ENCODE measurements around the gene GSE1. TPM values are rescaled to one million over a fixed set of nuclear protein-coding genes. Genes with fewer than 3 reads are reported as not detected.

The GSE1 gene
- total RNA-seq, 2 donors from 2014 or later, result 57.2 to 62.5 TPM

GRCh38 chr16:85624646-85625045 lies 11.5 kb downstream of the GSE1 start:
- no peak for DNase-seq (ENCODE audit: low spot score)
- intact Hi-C loops (cut with DNase I), result no loop called here

DNA sequence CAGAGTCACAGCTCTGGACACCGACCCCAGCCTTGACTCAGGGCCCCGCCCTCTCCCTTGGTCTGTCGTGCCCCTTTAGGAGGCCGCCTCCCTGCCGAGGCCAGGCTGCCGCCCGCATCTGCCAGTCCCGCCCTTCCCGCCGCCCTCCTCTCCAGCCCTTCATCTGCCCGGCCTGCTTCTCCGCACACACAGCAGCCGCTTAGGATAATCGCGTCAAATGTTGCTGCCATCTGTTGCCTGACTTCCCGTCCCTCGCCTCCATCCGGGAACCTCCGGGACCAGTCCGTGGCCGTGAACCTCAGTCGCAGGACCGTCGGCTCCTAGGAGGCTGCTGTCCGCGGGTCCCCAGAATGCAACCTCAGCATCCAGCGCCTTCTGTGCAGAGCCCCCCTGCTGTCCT lies 11.9 kb downstream of the GSE1 start:
- intact Hi-C loops (cut with DNase I), result no loop called here
- DNase-seq (ENCODE audit: low spot score), result no peak

- intact Hi-C loops (cut with DNase I), result no loop called here
- DNase-seq (ENCODE audit: low spot score), result no peak
Measured at GRCh38 chr16:85625485-85626117, 12.5 kb downstream of the GSE1 start.

GRCh38 chr16:85626191-85626981 lies 13.3 kb downstream of the GSE1 start:
- intact Hi-C loops (cut with DNase I), result no loop called here
- DNase-seq (ENCODE audit: low spot score), result no peak

DNA sequence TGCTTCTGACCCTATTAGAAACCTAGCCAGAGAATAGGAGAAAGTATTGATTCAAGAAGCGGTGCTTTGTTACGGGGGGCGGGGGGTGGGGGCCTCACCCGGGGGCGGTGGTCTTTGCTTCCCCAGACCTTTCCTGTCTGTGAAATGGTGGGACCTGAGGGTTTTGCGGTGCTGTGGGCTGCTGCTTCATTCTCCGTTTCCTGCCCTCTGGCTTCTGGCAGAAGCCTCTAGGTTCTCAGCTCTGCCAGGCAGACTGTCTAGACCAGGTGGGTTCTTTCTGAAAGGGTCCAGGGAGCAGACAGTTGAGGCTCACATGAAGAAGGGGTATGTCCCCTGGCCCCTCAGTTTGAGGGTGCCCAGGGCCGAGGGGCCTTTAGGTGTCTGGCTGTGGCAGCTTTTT lies 14.0 kb downstream of the GSE1 start:
- no peak for DNase-seq (ENCODE audit: low spot score)
- intact Hi-C loops (cut with DNase I), result no loop called here

GRCh38 chr16:85627526-85628264 lies 14.6 kb downstream of the GSE1 start:
- intact Hi-C loops (cut with DNase I), result no loop called here
- no peak for DNase-seq (ENCODE audit: low spot score)

DNA sequence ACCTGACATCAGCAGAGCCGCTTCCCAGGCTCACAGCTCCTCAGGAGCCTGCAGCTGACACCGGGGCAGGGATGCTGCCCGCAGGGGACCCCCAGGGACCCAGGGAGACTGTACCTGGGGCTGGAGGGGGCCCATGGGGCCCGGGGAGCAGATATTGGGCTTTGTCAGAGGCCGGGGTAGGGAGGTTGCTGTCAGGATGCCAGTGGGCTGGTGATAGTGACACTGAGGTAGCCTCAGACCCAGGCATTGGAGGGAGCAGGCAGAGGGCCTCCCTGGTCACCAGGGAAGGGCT lies 15.1 kb downstream of the GSE1 start:
- intact Hi-C loops (cut with DNase I), result no loop called here
- DNase-seq (ENCODE audit: low spot score), result no peak

DNA sequence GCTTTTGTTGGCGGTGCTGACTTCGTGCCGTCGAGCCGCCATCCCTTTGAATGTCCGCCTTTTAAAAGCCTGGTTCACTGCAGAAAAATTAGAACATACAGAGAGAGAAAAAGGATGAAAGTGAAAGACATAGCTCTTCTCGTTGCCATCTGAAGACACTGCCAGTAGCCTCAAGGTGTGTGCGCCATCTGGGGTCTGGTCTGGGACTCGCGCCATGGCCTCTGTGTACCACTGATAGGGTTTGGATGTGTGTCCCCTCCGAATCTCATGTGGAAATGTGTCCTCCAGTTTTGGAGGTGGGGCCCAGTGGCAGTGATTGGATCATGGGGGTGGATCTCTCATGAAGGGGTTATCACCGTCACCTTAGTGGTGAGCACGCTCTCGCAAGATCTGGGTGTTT lies 15.5 kb downstream of the GSE1 start:
- intact Hi-C loops (cut with DNase I), result no loop called here
- no peak for DNase-seq (ENCODE audit: low spot score)

DNA sequence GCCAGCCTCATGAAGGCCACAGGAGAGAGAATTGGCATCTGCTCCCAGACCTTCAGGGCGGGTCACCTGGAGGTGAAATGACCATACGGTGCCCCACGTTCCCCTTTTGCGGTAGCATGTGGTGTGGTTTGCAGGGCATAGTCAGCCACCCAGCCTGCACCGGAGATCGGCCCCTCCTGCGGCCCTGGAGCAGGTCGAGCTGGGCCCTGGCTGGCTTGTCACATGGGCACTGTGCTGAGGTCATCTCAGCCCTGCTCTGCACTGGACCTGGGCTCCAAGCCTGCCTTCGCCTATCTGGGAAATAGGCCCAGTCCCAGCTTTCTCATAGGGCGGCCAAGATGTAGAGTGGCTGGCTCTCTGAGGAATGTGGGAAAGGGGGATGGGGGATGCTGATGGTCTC lies 16.2 kb downstream of the GSE1 start:
- no peak for DNase-seq (ENCODE audit: low spot score)
- intact Hi-C loops (cut with DNase I), result no loop called here

- intact Hi-C loops (cut with DNase I), result no loop called here
- DNase-seq (ENCODE audit: low spot score), result no peak
Measured at GRCh38 chr16:85629853-85630252, 16.7 kb downstream of the GSE1 start.

DNA sequence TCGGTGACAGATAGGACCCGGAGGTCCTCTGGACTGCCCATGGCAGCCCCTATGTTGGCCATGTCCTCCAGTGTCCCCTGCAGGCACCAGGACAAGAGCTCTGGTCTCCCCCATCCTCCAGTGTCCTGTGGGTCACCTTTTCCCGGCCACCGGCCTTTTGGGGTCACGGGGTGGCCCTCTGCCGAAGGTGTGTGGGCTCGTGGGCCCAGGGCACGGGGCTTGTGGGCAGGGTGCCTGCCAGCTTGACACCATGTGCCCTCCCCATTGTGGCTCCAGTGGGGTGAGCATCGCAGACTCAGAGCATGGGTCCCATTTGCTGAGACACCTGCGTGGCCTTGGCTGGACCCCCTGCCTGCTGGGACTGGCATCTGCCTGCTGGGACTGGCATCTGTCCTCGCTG lies 18.1 kb downstream of the GSE1 start:
- intact Hi-C loops (cut with DNase I), result no loop called here
- no peak for DNase-seq (ENCODE audit: low spot score)

DNA sequence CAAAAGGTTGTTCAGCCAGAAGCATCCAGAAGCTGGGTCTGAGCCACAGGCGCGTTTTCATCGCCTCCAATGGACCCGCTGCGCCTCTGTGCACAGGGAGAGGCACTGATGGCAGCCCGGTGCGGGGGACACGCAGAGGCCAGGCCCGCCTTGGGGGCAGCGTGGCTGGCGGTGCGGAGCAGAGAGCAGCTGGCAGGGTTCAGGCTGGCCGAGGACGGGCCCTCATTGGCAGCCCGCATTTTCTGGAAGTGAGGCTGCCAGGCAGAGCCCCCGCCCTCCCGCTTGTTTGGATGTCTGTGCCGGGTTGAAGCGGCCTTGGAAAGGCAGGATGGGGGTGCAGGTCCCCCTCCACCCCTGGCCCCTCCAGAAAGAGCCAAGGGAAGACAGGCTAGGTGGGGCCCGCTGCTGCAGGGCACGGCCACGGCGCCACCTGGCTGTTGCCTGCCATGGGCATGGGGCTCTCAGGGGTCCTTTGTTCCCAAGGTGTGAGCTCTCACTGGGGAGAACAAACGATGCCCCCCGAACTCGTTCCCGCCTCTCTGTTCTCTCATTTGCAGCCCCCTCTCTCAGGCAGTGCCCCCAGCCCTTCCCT lies 18.8 kb downstream of the GSE1 start:
- intact Hi-C loops (cut with DNase I), result no loop called here
- DNase-seq (ENCODE audit: low spot score), result no peak

- intact Hi-C loops (cut with DNase I), result no loop called here
- no peak for DNase-seq (ENCODE audit: low spot score)
Measured at GRCh38 chr16:85632709-85633437, 19.8 kb downstream of the GSE1 start.

GRCh38 chr16:85633438-85633743 lies 20.3 kb downstream of the GSE1 start:
- intact Hi-C loops (cut with DNase I), result no loop called here
- DNase-seq (ENCODE audit: low spot score), result no peak

DNA sequence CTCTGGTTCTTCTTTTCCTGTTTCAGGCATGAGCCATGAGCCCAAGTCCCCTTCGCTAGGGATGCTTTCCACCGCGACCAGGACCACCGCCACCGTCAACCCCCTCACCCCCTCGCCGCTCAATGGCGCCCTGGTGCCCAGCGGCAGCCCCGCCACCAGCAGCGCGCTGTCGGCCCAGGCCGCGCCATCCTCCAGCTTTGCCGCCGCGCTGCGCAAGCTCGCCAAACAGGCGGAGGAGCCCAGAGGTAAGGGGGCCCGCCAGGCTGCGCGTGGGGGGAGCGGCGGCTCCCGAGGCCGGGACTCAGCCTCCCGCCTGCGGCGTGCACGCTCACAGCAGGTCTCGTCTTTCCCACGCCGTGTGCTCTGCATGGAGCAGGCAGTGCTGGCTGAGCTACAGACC lies 20.8 kb downstream of the GSE1 start:
- intact Hi-C loops (cut with DNase I), result no loop called here
- DNase-seq (ENCODE audit: low spot score), result no peak

DNA sequence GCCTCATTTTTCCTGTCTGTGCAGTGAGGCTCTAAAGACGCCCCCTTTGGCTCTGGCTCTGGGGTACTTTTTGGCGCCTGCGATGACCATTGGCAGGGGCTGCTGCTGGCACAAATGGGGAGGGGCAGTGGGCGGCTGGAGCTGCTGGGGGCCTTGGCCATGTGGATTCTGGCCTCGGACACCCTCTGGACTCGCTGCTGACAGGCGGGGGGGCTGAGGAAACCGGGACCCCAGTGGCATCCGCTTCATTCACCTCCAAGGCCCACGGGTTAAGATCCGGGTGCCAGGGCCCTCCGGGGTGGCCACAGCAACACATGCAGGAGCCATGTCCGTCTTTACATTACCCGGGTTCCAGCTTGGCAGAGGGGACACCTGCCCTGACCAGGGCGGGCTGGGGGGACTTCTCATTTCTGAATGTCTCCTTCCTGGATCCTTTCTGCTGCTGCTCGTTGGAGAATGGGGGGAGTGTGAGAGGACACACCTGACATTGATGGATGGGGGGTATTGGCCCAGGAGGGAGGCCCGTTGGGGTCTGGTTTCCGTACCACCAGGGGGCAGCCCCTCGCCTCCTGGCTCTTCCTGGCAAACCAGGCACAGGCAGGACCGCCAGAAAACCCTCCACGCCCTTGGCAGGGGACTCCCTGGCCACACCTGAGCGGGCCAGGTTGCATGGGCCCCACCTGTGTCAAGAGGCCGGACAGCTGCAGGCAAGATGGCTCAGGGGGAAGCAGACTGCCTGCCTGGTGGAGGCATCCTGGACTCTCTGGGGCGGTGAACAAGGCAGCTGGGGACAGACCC lies 21.8 kb downstream of the GSE1 start:
- DNase-seq (ENCODE audit: low spot score), result no peak
- intact Hi-C loops (cut with DNase I), result no loop called here

GRCh38 chr16:85635545-85636140 lies 22.5 kb downstream of the GSE1 start:
- intact Hi-C loops (cut with DNase I), result no loop called here
- DNase-seq (ENCODE audit: low spot score), result no peak

- DNase-seq (ENCODE audit: low spot score), result no peak
- intact Hi-C loops (cut with DNase I), result no loop called here
Measured at GRCh38 chr16:85636234-85636812, 23.2 kb downstream of the GSE1 start.

Measured in posterior vena cava (tissue), 2 donors.